Adrenal gland (tissue), 12 donors: ENCODE results near the gene PDSS1. TPM values are rescaled to one million over a fixed set of nuclear protein-coding genes. Genes with fewer than 3 reads are reported as not detected.

Experiments used
- DNase-seq, 7 donors: peaks; one replicate each; pipeline ENCODE4 v3.0.0-alpha.2; 2019 to 2020
- H3K27ac ChIP-seq, 5 donors: fragments of 200-600 bp; sonication (generic) in 4 of 5; 1 replicate in 3 of 5; 2 replicates in 2 of 5; pipeline versions ENCODE4 v1.5.1 to v1.8.0; 2016 to 2020; ENCODE audit warnings: mild to moderate bottlenecking in 1 of 5
- H3K27me3 ChIP-seq: fragments of 200-600 bp; 2 replicates; pipeline ENCODE4 v1.8.0; 2021
- H3K36me3 ChIP-seq, 2 donors: fragments of 200-600 bp; replicated peaks in 1 of 2; 1 replicate in 1 of 2; 2 replicates in 1 of 2; pipeline versions ENCODE4 v1.5.1 to v1.8.0; 2018 to 2022
- H3K4me1 ChIP-seq, 2 donors: fragments of 200-600 bp; replicated peaks in 1 of 2; 1 replicate in 1 of 2; 2 replicates in 1 of 2; pipeline versions ENCODE4 v1.5.1 to v1.8.0; 2018 to 2021
- H3K4me3 ChIP-seq, 4 donors: fragments of 200-600 bp; sonication (generic) in 3 of 4; one replicate each; pipeline ENCODE4 v1.5.1; 2016 to 2018
- H3K9me3 ChIP-seq, 3 donors: fragments of 200-600 bp; sonication (generic) in 1 of 3; replicated peaks in 1 of 3; 1 replicate in 2 of 3; 2 replicates in 1 of 3; pipeline versions ENCODE4 v1.5.1 to v1.8.0; 2016 to 2021
- POLR2A ChIP-seq, 2 donors: fragments of 450-650 bp; IDR thresholded peaks; one replicate each; pipeline ENCODE4 v1.6.1; 2017; ENCODE audit warnings: antibody characterized with exemption in 2 of 2, mild to moderate bottlenecking in 2 of 2, moderate library complexity in 1 of 2
- WGBS, 4 donors: extraction: QIAGEN DNeasy Blood & Tissue Kit in 2 of 4; methylation state at CpG; one replicate each; pipeline versions ENCODE4 v1.1.5 to v1.1.7; 2013 to 2017; 5-methylcytosine and 5-hydroxymethylcytosine counted together
- intact Hi-C, 2 donors: fragments of 100-400 bp; cut with DNase I; formaldehyde crosslinking; loops; one replicate each; pipeline versions ENCODE4 v1.14.1 to v1.15.0; 2022 to 2023
- polyA plus RNA-seq, 3 donors: library from polyadenylated mRNA; stranded (reverse); fragments of 200-250 nt in 2 of 3; fragments of 350-450 nt in 1 of 3; fragmentation: Illumina TruSeq in 1 of 3; extraction: RNeasy Lipid Tissue Mini Kit (QIAGEN cat#74804) in 1 of 3; gene quantifications; one replicate each; pipeline ENCODE4 v1.2.3, GENCODE V29; 2013 to 2014
- total RNA-seq, 9 donors: library from RNA; depleted of rRNA in 4 of 9; stranded (reverse); fragments of >200 nt in 4 of 9; fragments of 120-200 nt in 1 of 9; fragmentation: NEBNext Ultra II Directional in 1 of 9; extraction: Animal tissue kit (Norgen Biotek cat#: 25700) in 1 of 9; gene quantifications; one replicate each; pipeline versions ENCODE4 v1.1.0 to v1.2.4, GENCODE V29; 2013 to 2023
- TF ChIP-seq, protein P1 (sequence below), 6 experiments: fragments of 450-650 bp in 4 of 6; fragments of 200-600 bp in 2 of 6; sonication (generic) in 1 of 6; IDR thresholded peaks; 1 replicate in 5 of 6; 2 replicates in 1 of 6; pipeline versions ENCODE4 v1.5.1 to v1.8.0; 2016 to 2021; ENCODE audit warnings: antibody characterized with exemption in 6 of 6, mild to moderate bottlenecking in 2 of 6, moderate library complexity in 1 of 6
- donor health status: healthy with polysubstance abuse.
- donor health status: Bipolar disorder and iron deficiency.
- donor health status: DM: yes; HTN: yes; CAD: no.
- donor health status: DM: no; HTN: no; CAD: no.
- donor health status: DM: no; HTN: no; CAD: no.
- donor health status: DM: yes; HTN: yes; CAD: no.

PDSS1 gene
- total and polyA plus RNA-seq, 12 donors: 1.2 to 7.4 (median 3.1) TPM

DNA sequence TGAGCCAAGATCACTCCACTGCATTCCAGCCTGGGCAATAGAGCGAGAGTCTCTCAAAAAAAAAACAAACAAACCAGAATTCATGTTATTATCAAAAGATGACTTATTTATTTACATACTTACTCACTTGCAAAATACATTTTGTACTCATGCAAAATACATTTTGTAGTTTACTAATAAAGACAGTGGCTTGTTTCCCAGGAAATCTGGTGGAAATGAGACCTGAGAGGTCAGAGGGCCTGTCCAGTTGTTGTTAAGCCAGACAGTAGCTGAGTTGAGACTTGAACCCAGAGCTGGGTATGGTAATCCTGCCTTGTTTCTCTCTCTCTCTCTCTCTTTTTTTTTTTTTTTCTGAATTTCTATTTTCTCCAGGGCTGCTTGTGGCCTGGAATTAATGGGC, 29.5 kb downstream of the PDSS1 start:
- Histone ChIP-seq H3K36me3 (peaks cover 0 to 7% of the 10 kb centered on the region in 2 donors), H3K27ac (no peak overlapping the region), H3K4me3 (no peak overlapping the region), H3K4me1 (no peaks in the 10 kb centered on the region), H3K9me3 (no peaks in the 10 kb centered on the region), H3K27me3 (no peaks in the 10 kb centered on the region)
- 88 to 100% (median 95%) methylated on average over 1 of the region's 1 CpG for WGBS, 4 donors
- no peak for DNase-seq
- TF ChIP-seq POLR2A (IDR thresholded peaks at IDR 0.05): no peak
- TF ChIP-seq, protein P1, sequence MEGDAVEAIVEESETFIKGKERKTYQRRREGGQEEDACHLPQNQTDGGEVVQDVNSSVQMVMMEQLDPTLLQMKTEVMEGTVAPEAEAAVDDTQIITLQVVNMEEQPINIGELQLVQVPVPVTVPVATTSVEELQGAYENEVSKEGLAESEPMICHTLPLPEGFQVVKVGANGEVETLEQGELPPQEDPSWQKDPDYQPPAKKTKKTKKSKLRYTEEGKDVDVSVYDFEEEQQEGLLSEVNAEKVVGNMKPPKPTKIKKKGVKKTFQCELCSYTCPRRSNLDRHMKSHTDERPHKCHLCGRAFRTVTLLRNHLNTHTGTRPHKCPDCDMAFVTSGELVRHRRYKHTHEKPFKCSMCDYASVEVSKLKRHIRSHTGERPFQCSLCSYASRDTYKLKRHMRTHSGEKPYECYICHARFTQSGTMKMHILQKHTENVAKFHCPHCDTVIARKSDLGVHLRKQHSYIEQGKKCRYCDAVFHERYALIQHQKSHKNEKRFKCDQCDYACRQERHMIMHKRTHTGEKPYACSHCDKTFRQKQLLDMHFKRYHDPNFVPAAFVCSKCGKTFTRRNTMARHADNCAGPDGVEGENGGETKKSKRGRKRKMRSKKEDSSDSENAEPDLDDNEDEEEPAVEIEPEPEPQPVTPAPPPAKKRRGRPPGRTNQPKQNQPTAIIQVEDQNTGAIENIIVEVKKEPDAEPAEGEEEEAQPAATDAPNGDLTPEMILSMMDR (IDR thresholded peaks at IDR 0.05): no peak
- intact Hi-C loops: loop anchor here (2.0 to 10.0 kb wide), 2 partner anchors 156 to 158 kb away; no protein-coding TSS in a partner anchor

DNA sequence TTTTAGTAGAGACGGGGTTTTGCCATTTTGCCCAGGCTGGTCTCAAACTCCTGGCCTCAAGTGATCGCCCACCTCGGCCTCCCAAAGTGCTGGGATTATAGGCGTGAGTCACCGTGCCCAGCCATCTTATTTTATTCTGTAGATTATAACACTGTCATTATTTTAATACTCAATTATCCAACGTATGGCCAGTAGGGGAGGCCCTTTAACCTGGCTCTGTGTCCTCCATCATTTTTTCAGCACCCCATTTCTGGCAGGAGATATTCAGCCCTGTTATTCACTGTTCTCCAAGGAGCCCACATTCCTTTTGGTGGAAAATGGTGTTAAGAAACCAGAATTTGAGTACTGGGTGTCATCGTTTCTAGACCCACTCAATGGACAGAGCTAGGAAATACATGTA, 31.5 kb downstream of the PDSS1 start:
- no peak for DNase-seq
- no peak for TF ChIP-seq POLR2A (IDR thresholded peaks at IDR 0.05)
- TF ChIP-seq, protein P1 (IDR thresholded peaks at IDR 0.05): no peak
- intact Hi-C loops: loop anchor here in 1 of 2 donors (10.0 kb wide), 1 partner anchor 156 kb away; no protein-coding TSS in a partner anchor
- H3K9me3 ChIP-seq: no peaks in the 10 kb centered on the region
- WGBS, 4 donors: 87 to 96% (median 93%) methylated on average over 7 of the region's 7 CpGs
- H3K27ac ChIP-seq: no peak overlapping the region
- no peaks in the 10 kb centered on the region for H3K27me3 ChIP-seq
- no peak overlapping the region for H3K4me3 ChIP-seq
- no peaks in the 10 kb centered on the region for H3K4me1 ChIP-seq
- H3K36me3 ChIP-seq: peaks cover 0 to 7% of the 10 kb centered on the region in 2 donors

DNA sequence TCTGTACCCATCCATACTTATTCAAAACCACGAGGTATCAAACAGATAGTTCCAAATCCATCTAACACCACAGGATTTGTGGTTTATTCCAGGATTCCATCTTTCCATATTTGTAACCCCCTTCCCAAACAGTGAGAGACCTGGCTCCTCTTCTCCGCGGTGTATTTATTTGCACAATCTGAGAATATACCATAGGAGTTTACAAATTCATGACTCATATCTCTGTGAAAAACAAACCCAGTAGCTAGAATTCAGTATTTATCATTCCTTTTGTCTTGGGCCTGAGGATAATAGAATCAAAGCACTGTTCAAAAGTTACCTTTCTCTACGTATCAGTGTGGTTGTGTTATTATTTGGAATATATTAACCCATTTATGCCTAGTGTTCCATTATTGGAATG, 31.9 kb downstream of the PDSS1 start:
- Histone ChIP-seq H3K36me3 (peaks cover 0 to 5% of the 10 kb centered on the region in 2 donors), H3K27ac (no peak overlapping the region), H3K27me3 (no peaks in the 10 kb centered on the region), H3K4me3 (no peak overlapping the region), H3K9me3 (no peaks in the 10 kb centered on the region), H3K4me1 (no peaks in the 10 kb centered on the region)
- WGBS, 4 donors: 78 to 92% (median 92%) methylated on average over 4 of the region's 4 CpGs
- DNase-seq: no peak
- TF ChIP-seq, protein P1 (IDR thresholded peaks at IDR 0.05): no peak
- TF ChIP-seq POLR2A (IDR thresholded peaks at IDR 0.05): no peak
- intact Hi-C loops: loop anchor here in 1 of 2 donors (10.0 kb wide), 1 partner anchor 155 kb away; no protein-coding TSS in a partner anchor

DNA sequence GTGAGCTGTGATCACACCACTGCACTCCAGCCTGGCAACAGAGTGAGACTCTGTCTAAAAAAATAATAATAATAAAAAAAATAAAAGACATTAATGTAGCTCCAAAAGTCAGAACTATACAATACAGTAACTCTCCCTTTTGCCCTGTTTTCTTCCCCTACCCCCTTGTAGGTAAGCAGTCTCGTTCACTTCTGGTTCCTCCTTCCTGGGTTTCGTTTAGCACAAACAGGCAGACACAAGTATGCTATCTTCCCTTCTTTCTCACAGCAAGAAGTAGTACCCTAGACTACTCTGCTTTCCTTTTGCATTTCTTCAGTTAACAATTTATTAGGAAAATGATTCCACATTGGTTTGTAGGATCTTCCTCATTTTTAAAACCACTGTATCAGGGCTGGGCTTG, 33.1 kb downstream of the PDSS1 start:
- Histone ChIP-seq H3K36me3 (peaks cover 0 to under 1% of the 10 kb centered on the region in 2 donors), H3K9me3 (no peaks in the 10 kb centered on the region), H3K27me3 (no peaks in the 10 kb centered on the region), H3K4me1 (no peaks in the 10 kb centered on the region), H3K4me3 (no peak overlapping the region), H3K27ac (no peak overlapping the region)
- 75 to 93% (median 86%) methylated on average over 2 of the region's 2 CpGs for WGBS, 4 donors
- intact Hi-C loops: no loop called here
- TF ChIP-seq, protein P1 (IDR thresholded peaks at IDR 0.05): no peak
- no peak for TF ChIP-seq POLR2A (IDR thresholded peaks at IDR 0.05)
- DNase-seq: no peak
